Heart left ventricle (tissue), 13 donors: ENCODE results near the gene XPO1.

ENCODE experiments used
- POLR2A ChIP-seq, 2 donors: fragments of 450-650 bp; IDR thresholded peaks; one replicate each; pipeline ENCODE4 v1.6.1; 2017; ENCODE audit warnings: antibody characterized with exemption in 2 of 2, mild to moderate bottlenecking in 2 of 2, moderate library complexity in 2 of 2
- TF ChIP-seq, protein P1 (sequence below), 12 donors: fragments of 200-600 bp; sonication (generic) in 4 of 12; IDR thresholded peaks; one replicate each; pipeline versions ENCODE4 v1.5.0 to v1.8.0; 2018 to 2022; ENCODE audit warnings: antibody characterized with exemption in 12 of 12, mild to moderate bottlenecking in 5 of 12
- donor health status: ischemic (EF 13 %, LVEDD 7.1; RV severe dilation, severe dysfunction).
- donor health status: DM: no; HTN: yes; CAD: no.
- donor health status: DM: no; HTN: no; CAD: no.
- donor health status: ischemic (EF 25% LVEDD 6.9; RV normal size, moderate dysfunction).
- donor health status: ischemic (EF 25% LVEDD 5.7; RV mildly dilated, moderate dysfunction).
- donor health status: ischemic (EF 35%, LVEDD 5.7; RV mildly dilated, moderate dysfunction).
- donor health status: nonischemic (EF 11% LVEDD 7.7; RV severe dilation, severe dysfunction).
- donor health status: DM: yes; HTN: yes; CAD: no.
- donor health status: PGD.
- donor health status: ischemic (EF 29% LVEDD 5.4; RV normal size, mild dysfunction).
- donor health status: nonischemic (EF 23%, LVEDD 6.1; RV moderate dilation, normal function).

GRCh38 chr2:61465045-61465444 lies 73.1 kb downstream of the XPO1 start:
- TF ChIP-seq, protein P1, sequence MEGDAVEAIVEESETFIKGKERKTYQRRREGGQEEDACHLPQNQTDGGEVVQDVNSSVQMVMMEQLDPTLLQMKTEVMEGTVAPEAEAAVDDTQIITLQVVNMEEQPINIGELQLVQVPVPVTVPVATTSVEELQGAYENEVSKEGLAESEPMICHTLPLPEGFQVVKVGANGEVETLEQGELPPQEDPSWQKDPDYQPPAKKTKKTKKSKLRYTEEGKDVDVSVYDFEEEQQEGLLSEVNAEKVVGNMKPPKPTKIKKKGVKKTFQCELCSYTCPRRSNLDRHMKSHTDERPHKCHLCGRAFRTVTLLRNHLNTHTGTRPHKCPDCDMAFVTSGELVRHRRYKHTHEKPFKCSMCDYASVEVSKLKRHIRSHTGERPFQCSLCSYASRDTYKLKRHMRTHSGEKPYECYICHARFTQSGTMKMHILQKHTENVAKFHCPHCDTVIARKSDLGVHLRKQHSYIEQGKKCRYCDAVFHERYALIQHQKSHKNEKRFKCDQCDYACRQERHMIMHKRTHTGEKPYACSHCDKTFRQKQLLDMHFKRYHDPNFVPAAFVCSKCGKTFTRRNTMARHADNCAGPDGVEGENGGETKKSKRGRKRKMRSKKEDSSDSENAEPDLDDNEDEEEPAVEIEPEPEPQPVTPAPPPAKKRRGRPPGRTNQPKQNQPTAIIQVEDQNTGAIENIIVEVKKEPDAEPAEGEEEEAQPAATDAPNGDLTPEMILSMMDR (IDR thresholded peaks at IDR 0.05), result no peak
- no peak for TF ChIP-seq POLR2A (IDR thresholded peaks at IDR 0.05)
